A549 (cell line): ENCODE measurements around the gene MDM1. TPM values are rescaled to one million over a fixed set of nuclear protein-coding genes. Genes with fewer than 3 reads are reported as not detected.

Experiments used
- ATAC-seq, 2 experiments: fragments of 200-7000 bp in 1 of 2; fragments of >200 bp in 1 of 2; cut with Nextera tagmentation in 1 of 2; cut with Tn5 transposase in 1 of 2; 3 replicates each; pipeline versions ENCODE4 v1.8.0 to v1.9.1; 2018 to 2020; ENCODE audit warnings: mild to moderate bottlenecking in 1 of 2, moderate library complexity in 1 of 2
- CTCF ChIA-PET: fragments of 300-600 bp; sonication (Branson Sonifier 250); formaldehyde crosslinking; extraction: SDS; loops from one replicate; lab custom pipeline; 2021; ENCODE audit warnings: antibody characterized with exemption, inconsistent platforms; lab: Yijun Ruan, JAX
- POLR2A ChIA-PET: fragments of 350-600 bp; formaldehyde crosslinking; extraction: SDS; loops from one replicate; lab custom pipeline; 2021; ENCODE audit warnings: antibody characterized with exemption, inconsistent platforms; lab: Yijun Ruan, JAX
- DNase-seq, 2 experiments: peaks; one replicate each; pipeline versions ENCODE4 v3.0.0 to v3.0.0-alpha.2; 2011 to 2016; ENCODE audit warnings: low read depth in 1 of 2, low spot score in 1 of 2
- FAIRE-seq: peaks from 2 replicates; lab custom pipeline; 2011; peaks lifted over from hg19 to GRCh38; lab: Jason Lieb, UNC
- H3K27ac ChIP-seq, 2 experiments: fragments of >200 bp; sonication (Bioruptor Twin); formaldehyde crosslinking; 3 replicates each; pipeline ENCODE4 v1.5.1; 2016 to 2017
- H3K4me1 ChIP-seq: fragments of >200 bp; sonication (Bioruptor Twin); formaldehyde crosslinking; 3 replicates; pipeline ENCODE4 v1.6.1; 2016
- H3K4me2 ChIP-seq: fragments of >200 bp; sonication (Bioruptor Twin); formaldehyde crosslinking; 3 replicates; pipeline ENCODE4 v1.6.1; 2016
- H3K4me3 ChIP-seq: fragments of >200 bp; sonication (Bioruptor Twin); formaldehyde crosslinking; 3 replicates; pipeline ENCODE4 v1.5.1; 2016
- H3K9me3 ChIP-seq: fragments of >200 bp; sonication (Bioruptor Twin); formaldehyde crosslinking; 3 replicates; pipeline ENCODE4 v1.6.1; 2016
- CBX2 ChIP-seq: fragments of 200-600 bp; sonication (generic); IDR thresholded peaks from 2 replicates; pipeline ENCODE4 v1.6.1; 2016; ENCODE audit warnings: low read depth, mild to moderate bottlenecking, borderline replicate concordance
- CBX8 ChIP-seq: fragments of 200-600 bp; sonication (generic); IDR thresholded peaks from 2 replicates; pipeline ENCODE4 v1.6.1; 2016
- EHF ChIP-seq: fragments of 250-450 bp; sonication (Bioruptor Pico); IDR thresholded peaks from 2 replicates; pipeline ENCODE4 v1.5.0; 2020; ENCODE audit warnings: mild to moderate bottlenecking
- FOSB ChIP-seq: fragments of 250-450 bp; sonication (Bioruptor Pico); IDR thresholded peaks from 2 replicates; pipeline ENCODE4 v1.5.0; 2020; ENCODE audit warnings: mild to moderate bottlenecking, moderate library complexity
- FOSL2 ChIP-seq, 2 experiments: fragments of 450-650 bp in 1 of 2; fragments of >200 bp in 1 of 2; sonication (Bioruptor Twin) in 1 of 2; formaldehyde crosslinking; IDR thresholded peaks; 2 replicates each; pipeline versions ENCODE4 v1.5.0 to v1.6.1; 2016 to 2020; ENCODE audit warnings: mild to moderate bottlenecking in 1 of 2, moderate library complexity in 1 of 2
- FOXS1 ChIP-seq: fragments of 250-450 bp; sonication (Bioruptor Pico); IDR thresholded peaks from 2 replicates; pipeline ENCODE4 v1.5.0; 2020; ENCODE audit warnings: mild to moderate bottlenecking, moderate library complexity
- HDAC2 ChIP-seq: fragments of 200-600 bp; sonication (generic); IDR thresholded peaks from 2 replicates; pipeline ENCODE4 v1.6.1; 2016
- HEYL ChIP-seq: fragments of 250-450 bp; sonication (Bioruptor Pico); IDR thresholded peaks from 2 replicates; pipeline ENCODE4 v1.8.0; 2021; ENCODE audit warnings: mild to moderate bottlenecking, moderate library complexity
- HOXA7 ChIP-seq: fragments of 250-450 bp; sonication (Bioruptor Pico); IDR thresholded peaks from 2 replicates; pipeline ENCODE4 v1.5.0; 2020; ENCODE audit warnings: mild to moderate bottlenecking, moderate library complexity
- HOXB5 ChIP-seq: fragments of 250-450 bp; sonication (Bioruptor Pico); IDR thresholded peaks from 2 replicates; pipeline ENCODE4 v1.5.0; 2020; ENCODE audit warnings: mild to moderate bottlenecking, moderate library complexity
- KDM5A ChIP-seq: fragments of 200-600 bp; sonication (generic); IDR thresholded peaks from 2 replicates; pipeline ENCODE4 v1.6.1; 2016; ENCODE audit warnings: antibody characterized with exemption, mild to moderate bottlenecking
- MAFK ChIP-seq: fragments of 450-650 bp; IDR thresholded peaks from 2 replicates; pipeline ENCODE4 v1.6.1; 2014; ENCODE audit not compliant: partially characterized antibody
- MAZ ChIP-seq: fragments of 150-350 bp; IDR thresholded peaks from 2 replicates; pipeline ENCODE4 v1.6.1; 2014; ENCODE audit warnings: antibody characterized with exemption, low read depth, low read length, borderline replicate concordance
- MYC ChIP-seq: IDR thresholded peaks from 2 replicates; pipeline ENCODE4 v1.6.1; 2012; ENCODE audit warnings: mild to moderate bottlenecking, inconsistent platforms, low read length, improper control_type of control experiment, borderline replicate concordance
- NFE2L2 ChIP-seq: fragments of 150-350 bp; conservative IDR thresholded peaks from 2 replicates; pipeline ENCODE4 v1.6.1; 2014; ENCODE audit warnings: low read length
- PHF8 ChIP-seq: fragments of 200-600 bp; sonication (generic); IDR thresholded peaks from 2 replicates; pipeline ENCODE4 v1.6.1; 2016; ENCODE audit warnings: low read depth, mild to moderate bottlenecking, antibody characterized with exemption, moderate library complexity, borderline replicate concordance
- POLR2AphosphoS2 ChIP-seq: conservative IDR thresholded peaks from 2 replicates; pipeline ENCODE4 v1.6.1; 2012; ENCODE audit warnings: low read length, improper control_type of control experiment, inconsistent platforms
- RCOR1 ChIP-seq: fragments of 150-350 bp; IDR thresholded peaks from 2 replicates; pipeline ENCODE4 v1.6.1; 2014; ENCODE audit warnings: antibody characterized with exemption, low read length, low read depth
- RFX5 ChIP-seq: fragments of 450-650 bp; IDR thresholded peaks from 2 replicates; pipeline ENCODE4 v1.7.1; 2014; ENCODE audit warnings: antibody characterized with exemption, mild to moderate bottlenecking, moderate library complexity
- SMC3 ChIP-seq: fragments of >200 bp; sonication (Bioruptor Twin); formaldehyde crosslinking; IDR thresholded peaks from 3 replicates; pipeline ENCODE4 v1.6.1; 2018; ENCODE audit warnings: inconsistent platforms
- SREBF2 ChIP-seq: fragments of 450-650 bp; IDR thresholded peaks from 2 replicates; pipeline ENCODE4 v1.6.1; 2014; ENCODE audit warnings: mild to moderate bottlenecking, moderate library complexity
- TFCP2L1 ChIP-seq: fragments of 250-450 bp; sonication (Bioruptor Pico); IDR thresholded peaks from 2 replicates; pipeline ENCODE4 v1.5.0; 2021; ENCODE audit warnings: mild to moderate bottlenecking
- ZC3H11A ChIP-seq: fragments of 450-650 bp; IDR thresholded peaks from 2 replicates; pipeline ENCODE4 v1.6.1; 2014; ENCODE audit warnings: antibody characterized with exemption, mild to moderate bottlenecking
- ZFP36 ChIP-seq: fragments of 450-650 bp; IDR thresholded peaks from 2 replicates; pipeline ENCODE4 v1.6.1; 2014; ENCODE audit warnings: borderline replicate concordance; ENCODE audit not compliant: partially characterized antibody
- ZSCAN20 ChIP-seq: fragments of 250-450 bp; sonication (Bioruptor Pico); IDR thresholded peaks from 2 replicates; pipeline ENCODE4 v1.8.0; 2022; ENCODE audit warnings: mild to moderate bottlenecking, moderate library complexity
- WGBS: methylation state at CpG from one replicate; pipeline ENCODE4 v1.1.6; 2017; ENCODE audit errors: missing lambda C conversion rate; 5-methylcytosine and 5-hydroxymethylcytosine counted together
- polyA plus RNA-seq, 4 experiments: library from polyadenylated mRNA; depleted of rRNA in 3 of 4; stranded (reverse); fragments of >200 nt; fragmentation: RNase III in 1 of 4; extraction: RNeasy Plus Mini Kit Qiagen cat#74134 plus additional on column Dnase treatment in 1 of 4; gene quantifications; 2 replicates in 3 of 4; 3 replicates in 1 of 4; pipeline ENCODE4 v1.2.3, GENCODE V29; 2011 to 2017
- TF ChIP-seq, protein P1 (sequence below): IDR thresholded peaks from 2 replicates; pipeline ENCODE4 v1.6.1; 2012
- TF ChIP-seq, protein P2 (sequence below): IDR thresholded peaks from 2 replicates; pipeline ENCODE4 v1.6.1; 2012
- TF ChIP-seq, protein P3 (sequence below): fragments of 150-350 bp; IDR thresholded peaks from 2 replicates; pipeline ENCODE4 v1.6.1; 2014; ENCODE audit warnings: low read depth, mild to moderate bottlenecking, low read length
- TF ChIP-seq, protein P4 (sequence below): IDR thresholded peaks from 2 replicates; pipeline ENCODE4 v1.6.1; 2012; ENCODE audit warnings: low read depth, borderline replicate concordance
- TF ChIP-seq, protein P5 (sequence below): fragments of >200 bp; sonication (Bioruptor Twin); formaldehyde crosslinking; IDR thresholded peaks from 3 replicates; pipeline ENCODE4 v1.6.1; 2016

MDM1 gene
- polyA plus RNA-seq, 2 of the 4 experiments (the other 2 are of a cell fraction): 12.5 to 24.5 TPM

DNA sequence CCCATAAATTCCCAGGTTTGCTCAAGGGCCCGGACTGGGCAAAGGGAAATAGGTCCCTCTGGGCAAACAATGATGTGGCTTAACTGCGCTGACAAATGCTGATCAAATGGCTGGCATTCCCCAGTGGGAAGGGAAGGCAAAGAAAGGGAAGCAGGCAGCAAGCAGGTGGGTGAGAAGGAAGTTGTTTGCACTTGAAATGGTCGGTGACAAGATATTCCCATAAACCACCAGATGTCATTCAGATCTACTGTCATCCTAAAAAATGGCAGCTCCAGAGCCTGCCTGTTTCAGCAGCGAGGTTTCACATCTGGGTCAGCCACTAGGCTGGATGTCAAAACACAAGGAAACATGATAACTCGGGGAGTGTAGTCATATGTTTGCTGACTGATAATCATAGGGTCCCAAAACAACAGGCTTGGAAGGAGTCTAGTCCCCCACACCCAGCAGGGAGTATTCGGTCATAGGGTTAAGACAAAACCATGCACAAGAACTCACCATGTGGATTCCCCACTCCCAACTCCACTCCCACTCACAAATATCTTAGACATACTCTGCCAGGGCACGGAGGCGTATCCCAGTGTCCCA is 37.9 kb upstream of the MDM1 start:
- DNase-seq (no peak), FAIRE-seq (no peak), ATAC-seq (no peak)
- H3K4me2 ChIP-seq: no peak overlapping the region
- 67% methylated on average over 8 of the region's 8 CpGs for WGBS
- no peaks in the 10 kb centered on the region for H3K9me3 ChIP-seq
- ChIA-PET CTCF (interaction anchor here (0.8 kb wide), 1 partner anchor 10 kb away, joined by 3 read pairs; no protein-coding TSS in a partner anchor), POLR2A (no interaction called here)
- H3K27ac ChIP-seq: no peak overlapping the region
- TF ChIP-seq SMC3 (no peak), MAFK (no peak), PHF8 (no peak), EHF (no peak), RCOR1 (no peak), FOSL2 (IDR thresholded peaks at IDR 0.05) (no peak), FOSL2 (CRISPR knock-in tag; IDR thresholded peaks at IDR 0.05) (no peak), POLR2AphosphoS2 (no peak), ZSCAN20 (CRISPR knock-in tag) (no peak), FOSB (no peak), TFCP2L1 (CRISPR knock-in tag) (no peak), ZFP36 (no peak), KDM5A (no peak), HOXB5 (CRISPR knock-in tag) (no peak), HOXA7 (CRISPR knock-in tag) (no peak)
- TF ChIP-seq, protein P1, sequence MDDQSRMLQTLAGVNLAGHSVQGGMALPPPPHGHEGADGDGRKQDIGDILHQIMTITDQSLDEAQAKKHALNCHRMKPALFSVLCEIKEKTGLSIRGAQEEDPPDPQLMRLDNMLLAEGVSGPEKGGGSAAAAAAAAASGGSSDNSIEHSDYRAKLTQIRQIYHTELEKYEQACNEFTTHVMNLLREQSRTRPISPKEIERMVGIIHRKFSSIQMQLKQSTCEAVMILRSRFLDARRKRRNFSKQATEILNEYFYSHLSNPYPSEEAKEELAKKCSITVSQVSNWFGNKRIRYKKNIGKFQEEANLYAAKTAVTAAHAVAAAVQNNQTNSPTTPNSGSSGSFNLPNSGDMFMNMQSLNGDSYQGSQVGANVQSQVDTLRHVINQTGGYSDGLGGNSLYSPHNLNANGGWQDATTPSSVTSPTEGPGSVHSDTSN: no peak
- TF ChIP-seq, protein P2, sequence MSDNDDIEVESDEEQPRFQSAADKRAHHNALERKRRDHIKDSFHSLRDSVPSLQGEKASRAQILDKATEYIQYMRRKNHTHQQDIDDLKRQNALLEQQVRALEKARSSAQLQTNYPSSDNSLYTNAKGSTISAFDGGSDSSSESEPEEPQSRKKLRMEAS: no peak
- TF ChIP-seq, protein P3, sequence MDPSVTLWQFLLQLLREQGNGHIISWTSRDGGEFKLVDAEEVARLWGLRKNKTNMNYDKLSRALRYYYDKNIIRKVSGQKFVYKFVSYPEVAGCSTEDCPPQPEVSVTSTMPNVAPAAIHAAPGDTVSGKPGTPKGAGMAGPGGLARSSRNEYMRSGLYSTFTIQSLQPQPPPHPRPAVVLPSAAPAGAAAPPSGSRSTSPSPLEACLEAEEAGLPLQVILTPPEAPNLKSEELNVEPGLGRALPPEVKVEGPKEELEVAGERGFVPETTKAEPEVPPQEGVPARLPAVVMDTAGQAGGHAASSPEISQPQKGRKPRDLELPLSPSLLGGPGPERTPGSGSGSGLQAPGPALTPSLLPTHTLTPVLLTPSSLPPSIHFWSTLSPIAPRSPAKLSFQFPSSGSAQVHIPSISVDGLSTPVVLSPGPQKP: no peak
- H3K4me1 ChIP-seq: peaks cover 9% of the 10 kb centered on the region
- H3K4me3 ChIP-seq: no peak overlapping the region

DNA sequence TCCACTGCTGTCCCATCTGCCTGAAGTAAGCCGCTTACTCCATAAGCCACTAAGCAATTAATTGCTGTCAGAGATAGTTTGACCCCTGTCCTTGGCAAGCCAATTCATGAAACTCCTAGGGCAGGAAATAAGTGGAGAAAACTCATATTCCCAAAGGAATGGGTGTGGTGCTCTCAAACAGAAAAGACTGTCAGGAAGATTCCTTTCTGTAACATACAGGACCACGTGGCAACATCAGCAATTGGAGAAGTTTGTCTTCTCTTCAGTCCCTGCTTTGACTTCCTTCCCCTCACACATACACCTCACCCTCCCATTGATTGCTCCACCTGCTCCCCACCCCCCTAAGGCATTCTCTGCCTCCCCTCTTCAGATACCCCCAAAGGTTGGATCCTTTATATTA is 36.2 kb upstream of the MDM1 start:
- ATAC-seq (no peak), DNase-seq (peak in 1 of 2 experiments; percentile 24)
- no peak overlapping the region for H3K4me2 ChIP-seq
- H3K4me3 ChIP-seq: no peak overlapping the region
- peaks cover 25% of the 10 kb centered on the region for H3K4me1 ChIP-seq
- no peak overlapping the region for H3K27ac ChIP-seq
- ChIA-PET CTCF (no interaction called here), POLR2A (no interaction called here)
- 52% methylated on average over 2 of the region's 2 CpGs for WGBS
- no peak for TF ChIP-seq MYC
- no peak for TF ChIP-seq MAZ
- TF ChIP-seq RFX5: no peak
- TF ChIP-seq, all 56 proteins: peak for 0
- H3K9me3 ChIP-seq: no peaks in the 10 kb centered on the region
- FAIRE-seq: no peak

DNA sequence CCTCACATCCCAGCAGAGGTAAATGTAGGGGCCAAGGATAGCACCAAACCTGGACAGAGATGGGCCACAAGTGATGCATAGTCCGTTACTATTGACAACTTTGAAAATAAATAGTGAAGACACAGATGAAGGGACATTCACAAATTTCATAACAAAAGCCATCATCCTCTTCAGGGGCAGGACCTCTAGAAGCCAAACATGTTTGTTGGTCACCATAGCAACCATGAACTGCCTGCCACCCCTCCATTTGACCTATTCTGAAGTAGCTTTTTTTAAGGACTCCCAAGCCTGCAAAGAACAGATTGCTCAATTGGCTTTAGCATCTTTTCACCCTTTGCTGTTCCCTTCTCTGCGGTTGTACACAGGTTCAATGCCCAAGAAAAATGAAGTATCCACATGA is 35.7 kb upstream of the MDM1 start:
- Histone ChIP-seq H3K4me1 (peaks cover 25% of the 10 kb centered on the region), H3K27ac (no peak overlapping the region), H3K4me2 (no peak overlapping the region), H3K9me3 (no peaks in the 10 kb centered on the region), H3K4me3 (no peak overlapping the region)
- TF ChIP-seq, protein P2: no peak
- no peak for TF ChIP-seq HEYL (CRISPR knock-in tag)
- no peak for TF ChIP-seq ZSCAN20 (CRISPR knock-in tag)
- TF ChIP-seq ZC3H11A: no peak
- no peak for TF ChIP-seq NFE2L2
- no peak for TF ChIP-seq SREBF2
- TF ChIP-seq, protein P3: no peak
- TF ChIP-seq CBX8: no peak
- TF ChIP-seq HDAC2: no peak
- no peak for TF ChIP-seq FOXS1
- TF ChIP-seq RFX5: no peak
- TF ChIP-seq, protein P4, sequence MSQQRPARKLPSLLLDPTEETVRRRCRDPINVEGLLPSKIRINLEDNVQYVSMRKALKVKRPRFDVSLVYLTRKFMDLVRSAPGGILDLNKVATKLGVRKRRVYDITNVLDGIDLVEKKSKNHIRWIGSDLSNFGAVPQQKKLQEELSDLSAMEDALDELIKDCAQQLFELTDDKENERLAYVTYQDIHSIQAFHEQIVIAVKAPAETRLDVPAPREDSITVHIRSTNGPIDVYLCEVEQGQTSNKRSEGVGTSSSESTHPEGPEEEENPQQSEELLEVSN: no peak
- no peak for TF ChIP-seq FOSB
- TF ChIP-seq, protein P5, sequence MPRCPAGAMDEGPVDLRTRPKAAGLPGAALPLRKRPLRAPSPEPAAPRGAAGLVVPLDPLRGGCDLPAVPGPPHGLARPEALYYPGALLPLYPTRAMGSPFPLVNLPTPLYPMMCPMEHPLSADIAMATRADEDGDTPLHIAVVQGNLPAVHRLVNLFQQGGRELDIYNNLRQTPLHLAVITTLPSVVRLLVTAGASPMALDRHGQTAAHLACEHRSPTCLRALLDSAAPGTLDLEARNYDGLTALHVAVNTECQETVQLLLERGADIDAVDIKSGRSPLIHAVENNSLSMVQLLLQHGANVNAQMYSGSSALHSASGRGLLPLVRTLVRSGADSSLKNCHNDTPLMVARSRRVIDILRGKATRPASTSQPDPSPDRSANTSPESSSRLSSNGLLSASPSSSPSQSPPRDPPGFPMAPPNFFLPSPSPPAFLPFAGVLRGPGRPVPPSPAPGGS: no peak
- no peak for TF ChIP-seq CBX2
- TF ChIP-seq HOXB5 (CRISPR knock-in tag): no peak
- TF ChIP-seq HOXA7 (CRISPR knock-in tag): no peak
- peak in 1 of 2 experiments; percentile 61 for DNase-seq
- no peak for ATAC-seq
- WGBS: 67% methylated on average over 2 of the region's 2 CpGs
- FAIRE-seq: no peak
- CTCF ChIA-PET: no interaction called here
- POLR2A ChIA-PET: interaction anchor here (1.3 kb wide), 1 partner anchor 243 kb away, joined by 4 read pairs; the partner anchor contains the start of gene RAP1B
